Central memory CD4-positive, alpha-beta T cell (primary cell): ENCODE measurements around the gene CIDEA.

Source experiments
- DNase-seq: peaks from one replicate; pipeline ENCODE4 v3.0.0; 2022

The CIDEA gene

GRCh38 chr18:12324991-12325725 is 71.0 kb downstream of the CIDEA start:
- no peak for DNase-seq

- DNase-seq = no peak
These were observed 71.6 kb downstream of the CIDEA start for GRCh38 chr18:12325726-12326245.

GRCh38 chr18:12326711-12327460 is 72.7 kb downstream of the CIDEA start:
- no peak for DNase-seq
